GM23338 (cell line): Measurements from ENCODE around the gene ERBB4. TPM values are rescaled to one million over a fixed set of nuclear protein-coding genes. Genes with fewer than 3 reads are reported as not detected.

Experiments
- ATAC-seq: fragments of 200-7000 bp; cut with Tn5 transposase; 3 replicates; pipeline ENCODE4 v1.9.1; 2020
- DNase-seq: peaks from one replicate; pipeline ENCODE4 v3.0.0-alpha.2; 2015; ENCODE audit warnings: low spot score
- H2AFZ ChIP-seq: fragments of 200-600 bp; sonication (generic); 2 replicates; pipeline ENCODE4 v1.8.0; 2016; ENCODE audit warnings: antibody characterized with exemption, mild to moderate bottlenecking, moderate library complexity
- H3F3A ChIP-seq: fragments of 200-600 bp; sonication (generic); replicated peaks from 2 replicates; pipeline ENCODE4 v1.8.0; 2017; ENCODE audit warnings: antibody characterized with exemption, mixed run types, low read depth
- H3K27ac ChIP-seq: fragments of 200-600 bp; sonication (generic); 2 replicates; pipeline ENCODE4 v1.6.1; 2016; ENCODE audit warnings: low read depth
- H3K27me3 ChIP-seq: fragments of 200-600 bp; sonication (generic); 2 replicates; pipeline ENCODE4 v1.8.0; 2016; ENCODE audit warnings: mild to moderate bottlenecking, mixed run types, moderate library complexity; ENCODE audit not compliant: insufficient read depth
- H3K36me3 ChIP-seq: fragments of 200-600 bp; sonication (generic); 2 replicates; pipeline ENCODE4 v1.8.0; 2016; ENCODE audit warnings: mild to moderate bottlenecking; ENCODE audit not compliant: insufficient read depth
- H3K4me1 ChIP-seq: fragments of 200-600 bp; sonication (generic); 2 replicates; pipeline ENCODE4 v1.8.0; 2016; ENCODE audit warnings: mild to moderate bottlenecking, moderate library complexity; ENCODE audit not compliant: insufficient read depth
- H3K4me2 ChIP-seq: fragments of 200-600 bp; sonication (generic); 2 replicates; pipeline ENCODE4 v1.7.1; 2017; ENCODE audit warnings: mixed run types
- H3K4me3 ChIP-seq: fragments of 200-600 bp; sonication (generic); 2 replicates; pipeline ENCODE4 v1.6.1; 2016; ENCODE audit warnings: mixed run types
- H3K79me2 ChIP-seq: fragments of 200-600 bp; sonication (generic); replicated peaks from 2 replicates; pipeline ENCODE4 v1.8.0; 2017; ENCODE audit warnings: mild to moderate bottlenecking; ENCODE audit not compliant: insufficient read depth
- H3K9me2 ChIP-seq: fragments of 200-600 bp; sonication (generic); 2 replicates; pipeline ENCODE4 v1.8.0; 2017; ENCODE audit not compliant: insufficient read depth
- H4K20me1 ChIP-seq: fragments of 200-600 bp; sonication (generic); replicated peaks from 2 replicates; pipeline ENCODE4 v1.8.0; 2017; ENCODE audit warnings: mild to moderate bottlenecking; ENCODE audit not compliant: insufficient read depth
- H3K27ac Mint-ChIP-seq: 2 replicates; pipeline ENCODE4 v1.8.0; 2020; ENCODE audit warnings: inconsistent platforms, mild to moderate bottlenecking, moderate library complexity, mixed read lengths
- H3K27me3 Mint-ChIP-seq: 3 replicates; pipeline ENCODE4 v1.8.0; 2022; ENCODE audit warnings: low read depth, mild to moderate bottlenecking, moderate library complexity, mixed read lengths, inconsistent platforms; ENCODE audit not compliant: insufficient read depth, poor library complexity
- H3K36me3 Mint-ChIP-seq: 3 replicates; pipeline ENCODE4 v1.8.0; 2021; ENCODE audit warnings: low read depth, mild to moderate bottlenecking, inconsistent platforms, moderate library complexity, mixed read lengths
- H3K4me1 Mint-ChIP-seq: 3 replicates; pipeline ENCODE4 v1.8.0; 2020; ENCODE audit warnings: mild to moderate bottlenecking, inconsistent platforms, mixed read lengths
- H3K4me3 Mint-ChIP-seq: 3 replicates; pipeline ENCODE4 v1.8.0; 2021; ENCODE audit warnings: moderate library complexity, mild to moderate bottlenecking, inconsistent platforms, mixed read lengths
- H3K9me3 Mint-ChIP-seq: 3 replicates; pipeline ENCODE4 v1.8.0; 2020; ENCODE audit warnings: moderate library complexity, mild to moderate bottlenecking, inconsistent platforms, mixed read lengths
- CREB1 ChIP-seq: fragments of 250-450 bp; sonication (Bioruptor Pico); IDR thresholded peaks from 2 replicates; pipeline ENCODE4 v1.5.0; 2020; ENCODE audit warnings: low read depth, mild to moderate bottlenecking, moderate library complexity
- NANOG ChIP-seq: IDR thresholded peaks from 2 replicates; pipeline ENCODE4 v1.6.1; 2016; ENCODE audit warnings: antibody characterized with exemption, borderline replicate concordance
- POLR2AphosphoS5 ChIP-seq: IDR thresholded peaks from 2 replicates; pipeline ENCODE4 v1.6.1; 2016; ENCODE audit warnings: antibody characterized with exemption, low read depth
- STAT1 ChIP-seq: IDR thresholded peaks from one replicate; pipeline ENCODE4 v1.6.1; 2016; ENCODE audit warnings: antibody characterized with exemption; ENCODE audit not compliant: unreplicated experiment
- polyA plus RNA-seq: library from polyadenylated mRNA; unstranded; fragments of >200 nt; fragmentation: Nextera tagmentation; extraction: Ambion mirVana; gene quantifications from 2 replicates; pipeline ENCODE4 v1.2.1, GENCODE V29; 2016
- total RNA-seq: library from RNA; depleted of rRNA; stranded (reverse); fragments of >200 nt; shearing (Covaris generic); gene quantifications from 2 replicates; pipeline ENCODE4 v1.2.3, GENCODE V29; 2014
- TF ChIP-seq, protein P1 (sequence below): fragments of 250-450 bp; sonication (Bioruptor Pico); IDR thresholded peaks from 2 replicates; pipeline ENCODE4 v1.5.0; 2020; ENCODE audit warnings: mild to moderate bottlenecking, moderate library complexity
- TF ChIP-seq, protein P2 (sequence below): IDR thresholded peaks from 2 replicates; pipeline ENCODE4 v1.6.1; 2016; ENCODE audit warnings: antibody characterized with exemption

ERBB4 gene
- total and polyA plus RNA-seq, 2 experiments from 2014 or later: 0.73 to 1.1 TPM

DNA sequence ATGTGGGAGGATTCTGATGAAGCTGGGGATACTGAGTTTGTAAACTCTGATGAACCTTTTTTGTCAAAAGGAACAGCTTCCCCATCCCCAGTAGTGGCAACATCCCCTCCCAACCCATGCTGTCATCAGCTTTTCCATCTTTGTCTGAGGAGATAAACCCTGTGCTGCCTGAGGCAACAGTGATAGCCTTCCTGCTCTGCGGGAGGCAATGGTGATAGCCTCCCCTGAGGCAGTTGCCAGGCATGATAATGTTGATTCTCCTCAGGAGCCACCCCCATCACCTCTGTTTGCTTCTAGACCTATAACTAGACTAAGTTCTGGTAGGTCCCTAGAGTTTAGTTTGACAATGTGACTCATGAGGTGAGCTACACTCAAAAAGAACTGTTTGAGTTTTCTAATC, 97.5 kb downstream of the ERBB4 start (continued):
- TF ChIP-seq, protein P1, sequence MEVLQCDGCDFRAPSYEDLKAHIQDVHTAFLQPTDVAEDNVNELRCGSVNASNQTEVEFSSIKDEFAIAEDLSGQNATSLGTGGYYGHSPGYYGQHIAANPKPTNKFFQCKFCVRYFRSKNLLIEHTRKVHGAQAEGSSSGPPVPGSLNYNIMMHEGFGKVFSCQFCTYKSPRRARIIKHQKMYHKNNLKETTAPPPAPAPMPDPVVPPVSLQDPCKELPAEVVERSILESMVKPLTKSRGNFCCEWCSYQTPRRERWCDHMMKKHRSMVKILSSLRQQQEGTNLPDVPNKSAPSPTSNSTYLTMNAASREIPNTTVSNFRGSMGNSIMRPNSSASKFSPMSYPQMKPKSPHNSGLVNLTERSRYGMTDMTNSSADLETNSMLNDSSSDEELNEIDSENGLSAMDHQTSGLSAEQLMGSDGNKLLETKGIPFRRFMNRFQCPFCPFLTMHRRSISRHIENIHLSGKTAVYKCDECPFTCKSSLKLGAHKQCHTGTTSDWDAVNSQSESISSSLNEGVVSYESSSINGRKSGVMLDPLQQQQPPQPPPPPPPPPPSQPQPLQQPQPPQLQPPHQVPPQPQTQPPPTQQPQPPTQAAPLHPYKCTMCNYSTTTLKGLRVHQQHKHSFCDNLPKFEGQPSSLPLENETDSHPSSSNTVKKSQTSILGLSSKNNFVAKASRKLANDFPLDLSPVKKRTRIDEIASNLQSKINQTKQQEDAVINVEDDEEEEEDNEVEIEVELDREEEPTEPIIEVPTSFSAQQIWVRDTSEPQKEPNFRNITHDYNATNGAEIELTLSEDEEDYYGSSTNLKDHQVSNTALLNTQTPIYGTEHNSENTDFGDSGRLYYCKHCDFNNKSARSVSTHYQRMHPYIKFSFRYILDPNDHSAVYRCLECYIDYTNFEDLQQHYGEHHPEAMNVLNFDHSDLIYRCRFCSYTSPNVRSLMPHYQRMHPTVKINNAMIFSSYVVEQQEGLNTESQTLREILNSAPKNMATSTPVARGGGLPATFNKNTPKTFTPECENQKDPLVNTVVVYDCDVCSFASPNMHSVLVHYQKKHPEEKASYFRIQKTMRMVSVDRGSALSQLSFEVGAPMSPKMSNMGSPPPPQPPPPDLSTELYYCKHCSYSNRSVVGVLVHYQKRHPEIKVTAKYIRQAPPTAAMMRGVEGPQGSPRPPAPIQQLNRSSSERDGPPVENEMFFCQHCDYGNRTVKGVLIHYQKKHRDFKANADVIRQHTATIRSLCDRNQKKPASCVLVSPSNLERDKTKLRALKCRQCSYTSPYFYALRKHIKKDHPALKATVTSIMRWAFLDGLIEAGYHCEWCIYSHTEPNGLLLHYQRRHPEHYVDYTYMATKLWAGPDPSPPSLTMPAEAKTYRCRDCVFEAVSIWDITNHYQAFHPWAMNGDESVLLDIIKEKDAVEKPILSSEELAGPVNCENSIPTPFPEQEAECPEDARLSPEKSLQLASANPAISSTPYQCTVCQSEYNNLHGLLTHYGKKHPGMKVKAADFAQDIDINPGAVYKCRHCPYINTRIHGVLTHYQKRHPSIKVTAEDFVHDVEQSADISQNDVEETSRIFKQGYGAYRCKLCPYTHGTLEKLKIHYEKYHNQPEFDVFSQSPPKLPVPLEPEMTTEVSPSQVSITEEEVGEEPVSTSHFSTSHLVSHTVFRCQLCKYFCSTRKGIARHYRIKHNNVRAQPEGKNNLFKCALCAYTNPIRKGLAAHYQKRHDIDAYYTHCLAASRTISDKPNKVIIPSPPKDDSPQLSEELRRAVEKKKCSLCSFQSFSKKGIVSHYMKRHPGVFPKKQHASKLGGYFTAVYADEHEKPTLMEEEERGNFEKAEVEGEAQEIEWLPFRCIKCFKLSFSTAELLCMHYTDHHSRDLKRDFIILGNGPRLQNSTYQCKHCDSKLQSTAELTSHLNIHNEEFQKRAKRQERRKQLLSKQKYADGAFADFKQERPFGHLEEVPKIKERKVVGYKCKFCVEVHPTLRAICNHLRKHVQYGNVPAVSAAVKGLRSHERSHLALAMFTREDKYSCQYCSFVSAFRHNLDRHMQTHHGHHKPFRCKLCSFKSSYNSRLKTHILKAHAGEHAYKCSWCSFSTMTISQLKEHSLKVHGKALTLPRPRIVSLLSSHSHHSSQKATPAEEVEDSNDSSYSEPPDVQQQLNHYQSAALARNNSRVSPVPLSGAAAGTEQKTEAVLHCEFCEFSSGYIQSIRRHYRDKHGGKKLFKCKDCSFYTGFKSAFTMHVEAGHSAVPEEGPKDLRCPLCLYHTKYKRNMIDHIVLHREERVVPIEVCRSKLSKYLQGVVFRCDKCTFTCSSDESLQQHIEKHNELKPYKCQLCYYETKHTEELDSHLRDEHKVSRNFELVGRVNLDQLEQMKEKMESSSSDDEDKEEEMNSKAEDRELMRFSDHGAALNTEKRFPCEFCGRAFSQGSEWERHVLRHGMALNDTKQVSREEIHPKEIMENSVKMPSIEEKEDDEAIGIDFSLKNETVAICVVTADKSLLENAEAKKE: no peak
- TF ChIP-seq POLR2AphosphoS5: no peak
- TF ChIP-seq CREB1 (CRISPR knock-in tag): no peak
- TF ChIP-seq NANOG: no peak
- TF ChIP-seq, protein P2, sequence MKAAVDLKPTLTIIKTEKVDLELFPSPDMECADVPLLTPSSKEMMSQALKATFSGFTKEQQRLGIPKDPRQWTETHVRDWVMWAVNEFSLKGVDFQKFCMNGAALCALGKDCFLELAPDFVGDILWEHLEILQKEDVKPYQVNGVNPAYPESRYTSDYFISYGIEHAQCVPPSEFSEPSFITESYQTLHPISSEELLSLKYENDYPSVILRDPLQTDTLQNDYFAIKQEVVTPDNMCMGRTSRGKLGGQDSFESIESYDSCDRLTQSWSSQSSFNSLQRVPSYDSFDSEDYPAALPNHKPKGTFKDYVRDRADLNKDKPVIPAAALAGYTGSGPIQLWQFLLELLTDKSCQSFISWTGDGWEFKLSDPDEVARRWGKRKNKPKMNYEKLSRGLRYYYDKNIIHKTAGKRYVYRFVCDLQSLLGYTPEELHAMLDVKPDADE: no peak

DNA sequence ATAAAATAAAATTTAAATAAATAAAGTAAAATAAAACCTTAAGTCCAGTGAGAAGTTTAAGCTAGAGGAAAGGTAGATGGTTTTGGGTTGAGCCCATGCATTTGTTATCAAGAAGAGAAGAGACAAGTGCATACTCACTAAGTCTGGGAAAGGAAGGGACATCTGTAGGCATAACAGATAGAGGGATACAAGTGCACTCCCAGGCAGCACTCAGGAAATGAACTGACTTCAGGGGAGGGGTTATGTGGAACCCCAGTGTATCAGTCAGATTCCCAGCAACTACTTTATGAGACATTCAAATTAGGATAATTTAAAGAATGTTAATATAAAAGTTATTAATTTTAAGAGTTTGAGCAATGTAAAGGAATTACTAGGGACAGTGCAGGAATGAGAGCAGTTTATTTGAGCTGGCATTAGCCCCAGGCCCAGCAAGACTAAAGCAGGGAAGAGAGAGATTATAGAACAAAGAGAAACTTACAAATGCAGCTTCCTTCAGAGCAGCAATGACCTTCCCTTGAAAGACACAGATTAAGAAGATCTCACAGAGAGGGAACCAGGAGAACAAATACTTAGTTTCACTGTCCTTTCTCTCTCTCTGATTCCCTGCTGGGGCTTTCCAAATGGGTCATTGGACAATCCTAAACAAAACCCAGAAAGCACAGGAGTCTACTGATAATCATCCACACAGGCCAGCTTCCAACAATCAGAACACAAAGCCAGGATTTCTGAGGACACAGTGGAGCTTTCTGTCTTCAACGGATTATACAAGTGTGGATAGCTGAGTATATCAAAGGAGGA, 109.7 kb downstream of the ERBB4 start:
- Histone ChIP-seq H3K27me3 (no peaks in the 10 kb centered on the region), H3F3A (no peaks in the 10 kb centered on the region), H3K4me3 (no peak overlapping the region), H3K9me2 (no peaks in the 10 kb centered on the region), H3K36me3 (no peaks in the 10 kb centered on the region), H3K4me2 (peak overlapping the region; percentile 25; the same call in 1 of the 2 replicates), H3K27ac (peak overlapping the region; percentile 55), H2AFZ (no peak overlapping the region), H3K4me1 (peaks cover 31% of the 10 kb centered on the region), H4K20me1 (no peaks in the 10 kb centered on the region), H3K79me2 (no peaks in the 10 kb centered on the region)
- DNase-seq (peak; percentile 57), ATAC-seq (peak; percentile 96)
- Mint-ChIP-seq H3K4me3 (no peak overlapping the region), H3K27ac (peak overlapping the region; percentile 89), H3K4me1 (peaks cover 32% of the 10 kb centered on the region), H3K9me3 (peaks cover 3% of the 10 kb centered on the region; the same call in 2 of the 3 replicates), H3K36me3 (peaks cover 3% of the 10 kb centered on the region; the same call in 2 of the 3 replicates), H3K27me3 (peaks cover 1% of the 10 kb centered on the region)
- TF ChIP-seq, protein P1: peak; percentile 93
- no peak for TF ChIP-seq STAT1
